CD8-positive, alpha-beta memory T cell (primary cell): Measurements from ENCODE around the gene TRIM44. TPM values are rescaled to one million over a fixed set of nuclear protein-coding genes. Genes with fewer than 3 reads are reported as not detected.
"Not testable (repeated sequence)": the region's sequence is repeated elsewhere in the genome, so short reads cannot be mapped to it uniquely, and the experiment has no call there.

ENCODE experiments used
- CTCF ChIA-PET: fragments of 350-600 bp; sonication (Branson Sonifier 250); formaldehyde crosslinking; loops from one replicate; lab custom pipeline; 2021; ENCODE audit warnings: antibody characterized with exemption; lab: Charles Lee
- POLR2A ChIA-PET: fragments of 350-600 bp; sonication (Branson Sonifier 250); formaldehyde crosslinking; loops from one replicate; lab custom pipeline; 2021; ENCODE audit warnings: antibody characterized with exemption; lab: Charles Lee
- DNase-seq, 5 donors: peaks; one replicate each; pipeline versions ENCODE4 v3.0.0 to v3.0.0-alpha.2; 2020 to 2022; ENCODE audit warnings: mixed read lengths in 1 of 5
- H3K27ac ChIP-seq: one replicate; pipeline ENCODE4 v1.7.0; 2013; ENCODE audit warnings: low read depth, mild to moderate bottlenecking, low read length, moderate library complexity
- H3K27me3 ChIP-seq: 2 replicates; pipeline ENCODE4 v1.7.0; 2013; ENCODE audit warnings: low read length, mild to moderate bottlenecking; ENCODE audit not compliant: insufficient read depth, poor library complexity, severe bottlenecking
- H3K36me3 ChIP-seq: 2 replicates; pipeline ENCODE4 v1.7.0; 2013; ENCODE audit warnings: mild to moderate bottlenecking, low read length, moderate library complexity; ENCODE audit not compliant: insufficient read depth
- H3K4me1 ChIP-seq: 2 replicates; pipeline ENCODE4 v1.7.0; 2013; ENCODE audit warnings: mild to moderate bottlenecking, low read length, moderate library complexity; ENCODE audit not compliant: insufficient read depth
- H3K4me3 ChIP-seq: 2 replicates; pipeline ENCODE4 v1.7.0; 2013; ENCODE audit warnings: mild to moderate bottlenecking, low read length
- H3K9me3 ChIP-seq: 2 replicates; pipeline ENCODE4 v1.7.0; 2013; ENCODE audit warnings: mild to moderate bottlenecking, low read length
- H3K27ac Mint-ChIP-seq, 8 donors: one replicate each; pipeline ENCODE4 v1.8.0; 2020 to 2021; ENCODE audit warnings: mixed read lengths in 8 of 8, mild to moderate bottlenecking in 6 of 8, inconsistent platforms in 3 of 8, moderate library complexity in 3 of 8
- H3K27me3 Mint-ChIP-seq, 2 donors: one replicate each; pipeline ENCODE4 v1.8.0; 2020 to 2021; ENCODE audit warnings: mixed read lengths in 2 of 2, mild to moderate bottlenecking in 1 of 2, moderate library complexity in 1 of 2
- H3K36me3 Mint-ChIP-seq, 3 donors: one replicate each; pipeline ENCODE4 v1.8.0; 2020 to 2021; ENCODE audit warnings: mixed read lengths in 3 of 3, inconsistent platforms in 1 of 3, mild to moderate bottlenecking in 1 of 3
- H3K4me1 Mint-ChIP-seq, 3 donors: one replicate each; pipeline ENCODE4 v1.8.0; 2020 to 2021; ENCODE audit warnings: mixed read lengths in 3 of 3, inconsistent platforms in 1 of 3, mild to moderate bottlenecking in 1 of 3
- H3K4me3 Mint-ChIP-seq, 7 donors: one replicate each; pipeline ENCODE4 v1.8.0; 2020 to 2021; ENCODE audit warnings: mixed read lengths in 7 of 7, mild to moderate bottlenecking in 6 of 7, moderate library complexity in 4 of 7, inconsistent platforms in 2 of 7
- H3K9me3 Mint-ChIP-seq, 5 donors: one replicate each; pipeline ENCODE4 v1.8.0; 2020 to 2022; ENCODE audit warnings: mixed read lengths in 5 of 5, mild to moderate bottlenecking in 3 of 5, moderate library complexity in 2 of 5, inconsistent platforms in 1 of 5
- polyA plus RNA-seq: library from polyadenylated mRNA; unstranded; fragments of 300-500 nt; fragmentation: Illumina TruSeq; gene quantifications from one replicate; pipeline ENCODE4 v1.2.3, GENCODE V29; 2021
- total RNA-seq, 2 experiments: library from RNA; stranded (reverse); gene quantifications; one replicate each; pipeline ENCODE4 v1.2.3, GENCODE V29; 2021

The TRIM44 gene
- total and polyA plus RNA-seq, 3 experiments from 2014 or later, result 36.8 to 40.4 (median 40.4) TPM

DNA sequence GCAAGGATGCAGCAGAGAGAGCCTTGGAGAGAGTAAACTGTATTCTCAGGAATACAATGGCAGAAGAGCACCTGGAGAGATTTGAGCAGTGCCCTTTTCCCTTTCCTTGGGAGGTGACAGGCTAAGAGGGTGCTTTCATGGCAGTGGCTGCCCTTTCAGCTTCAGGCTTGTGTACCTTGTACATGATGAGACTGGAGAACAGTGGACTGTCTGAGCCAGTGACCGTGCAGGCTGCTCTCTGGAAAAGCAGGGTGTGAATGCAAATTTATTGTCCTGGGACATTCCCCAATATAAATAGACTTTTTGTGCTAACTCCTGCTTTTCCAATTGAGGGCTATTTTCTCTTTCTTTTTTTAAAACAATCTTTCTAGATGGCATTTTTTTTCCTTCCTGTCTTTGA, 99.3 kb downstream of the TRIM44 start:
- Mint-ChIP-seq H3K9me3 (peaks cover 0 to 18% (median 6%) of the 10 kb centered on the region in 5 donors), H3K27me3 (no peaks in the 10 kb centered on the region), H3K36me3 (peaks cover 17 to 32% (median 19%) of the 10 kb centered on the region in 3 donors), H3K4me1 (peaks cover 44 to 84% (median 56%) of the 10 kb centered on the region in 3 donors), H3K27ac (peak overlapping the region in 2 of 8 donors; percentile 43), H3K4me3 (no peak overlapping the region)
- H3K4me3 ChIP-seq, result no peak overlapping the region
- POLR2A ChIA-PET, result no interaction called here
- DNase-seq, result no peak
- CTCF ChIA-PET, result interaction anchor here (1.3 kb wide), 1 partner anchor 60 kb away, joined by 4 read pairs; no protein-coding TSS in a partner anchor
- H3K36me3 ChIP-seq, result no peaks in the 10 kb centered on the region
- H3K27ac ChIP-seq, result no peak overlapping the region
- H3K27me3 ChIP-seq, result no peaks in the 10 kb centered on the region
- no peaks in the 10 kb centered on the region for H3K4me1 ChIP-seq
- no peaks in the 10 kb centered on the region for H3K9me3 ChIP-seq

GRCh38 chr11:35763301-35763700, 100.7 kb downstream of the TRIM44 start:
- Histone ChIP-seq H3K36me3 (no peaks in the 10 kb centered on the region), H3K27ac (no peak overlapping the region), H3K4me3 (no peak overlapping the region), H3K27me3 (no peaks in the 10 kb centered on the region), H3K4me1 (no peaks in the 10 kb centered on the region), H3K9me3 (no peaks in the 10 kb centered on the region)
- H3K36me3 Mint-ChIP-seq, result peaks cover 15 to 18% (median 15%) of the 10 kb centered on the region in 3 donors
- no peak for DNase-seq
- peak overlapping the region in 1 of 8 donors; percentile 56 for H3K27ac Mint-ChIP-seq
- H3K9me3 Mint-ChIP-seq, result peaks cover 0 to 7% (median 0%) of the 10 kb centered on the region in 5 donors
- POLR2A ChIA-PET, result no interaction called here
- no peak overlapping the region for H3K4me3 Mint-ChIP-seq
- CTCF ChIA-PET, result no interaction called here
- H3K27me3 Mint-ChIP-seq, result no peaks in the 10 kb centered on the region
- H3K4me1 Mint-ChIP-seq, result peaks cover 34 to 75% (median 46%) of the 10 kb centered on the region in 3 donors

GRCh38 chr11:35763765-35764164, 101.2 kb downstream of the TRIM44 start:
- ChIA-PET POLR2A (no interaction called here), CTCF (no interaction called here)
- H3K27me3 ChIP-seq, result no peaks in the 10 kb centered on the region
- peaks cover 0 to 4% (median 0%) of the 10 kb centered on the region in 5 donors for H3K9me3 Mint-ChIP-seq
- no peaks in the 10 kb centered on the region for H3K36me3 ChIP-seq
- no peak overlapping the region for H3K27ac Mint-ChIP-seq
- H3K27me3 Mint-ChIP-seq, result no peaks in the 10 kb centered on the region
- DNase-seq, result no peak
- H3K4me3 Mint-ChIP-seq, result peak overlapping the region in 1 of 7 donors; percentile 28
- H3K4me1 Mint-ChIP-seq, result peaks cover 33 to 70% (median 45%) of the 10 kb centered on the region in 3 donors
- no peak overlapping the region for H3K4me3 ChIP-seq
- H3K36me3 Mint-ChIP-seq, result peaks cover 14 to 15% (median 15%) of the 10 kb centered on the region in 3 donors
- no peaks in the 10 kb centered on the region for H3K9me3 ChIP-seq
- H3K27ac ChIP-seq, result no peak overlapping the region
- no peaks in the 10 kb centered on the region for H3K4me1 ChIP-seq

- Mint-ChIP-seq H3K27ac (no peak overlapping the region), H3K36me3 (peaks cover 13 to 18% (median 15%) of the 10 kb centered on the region in 3 donors), H3K4me1 (peaks cover 26 to 68% (median 45%) of the 10 kb centered on the region in 3 donors), H3K4me3 (no peak overlapping the region), H3K27me3 (no peaks in the 10 kb centered on the region), H3K9me3 (peaks cover 0 to 1% (median 0%) of the 10 kb centered on the region in 5 donors)
- H3K4me3 ChIP-seq, result no peak overlapping the region
- H3K27ac ChIP-seq, result no peak overlapping the region
- H3K27me3 ChIP-seq, result no peaks in the 10 kb centered on the region
- no peaks in the 10 kb centered on the region for H3K36me3 ChIP-seq
- no peaks in the 10 kb centered on the region for H3K9me3 ChIP-seq
- no peaks in the 10 kb centered on the region for H3K4me1 ChIP-seq
- POLR2A ChIA-PET, result no interaction called here
- CTCF ChIA-PET, result interaction anchor here (1.0 kb wide), 1 partner anchor 36 kb away, joined by 3 read pairs; no protein-coding TSS in a partner anchor
- DNase-seq, result no peak
Observed at GRCh38 chr11:35764417-35764816, 101.8 kb downstream of the TRIM44 start.

DNA sequence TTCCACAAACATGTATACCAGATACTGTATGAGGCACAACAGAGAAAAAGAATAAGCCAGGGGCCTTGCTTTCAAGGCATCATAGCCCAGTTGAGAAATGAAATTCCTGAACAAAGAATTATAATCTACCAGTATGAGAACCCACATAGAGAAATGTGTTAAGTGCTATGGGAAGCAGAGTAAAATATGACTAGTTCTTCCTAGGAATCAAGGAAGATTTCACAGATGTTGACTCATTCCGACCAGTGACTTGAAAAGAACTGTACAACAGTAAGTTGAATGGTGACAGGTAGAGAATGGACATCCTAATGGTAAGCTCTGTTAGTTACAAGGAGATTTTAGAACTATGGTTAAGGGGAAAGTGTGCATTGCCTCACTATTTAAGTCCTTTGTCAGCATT, 102.6 kb downstream of the TRIM44 start:
- H3K4me1 Mint-ChIP-seq, result peaks cover 21 to 61% (median 41%) of the 10 kb centered on the region in 3 donors
- H3K27me3 Mint-ChIP-seq, result no peaks in the 10 kb centered on the region
- CTCF ChIA-PET, result interaction anchor here (1.0 kb wide), 1 partner anchor 35 kb away, joined by 3 read pairs; no protein-coding TSS in a partner anchor
- no peak for DNase-seq
- Histone ChIP-seq H3K27me3 (no peaks in the 10 kb centered on the region), H3K36me3 (no peaks in the 10 kb centered on the region), H3K27ac (no peak overlapping the region), H3K4me3 (no peak overlapping the region), H3K9me3 (no peaks in the 10 kb centered on the region), H3K4me1 (no peaks in the 10 kb centered on the region)
- no peak overlapping the region for H3K27ac Mint-ChIP-seq
- peaks cover 15 to 19% (median 19%) of the 10 kb centered on the region in 3 donors for H3K36me3 Mint-ChIP-seq
- H3K4me3 Mint-ChIP-seq, result no peak overlapping the region
- peaks cover 0 to 4% (median 0%) of the 10 kb centered on the region in 5 donors for H3K9me3 Mint-ChIP-seq
- POLR2A ChIA-PET, result no interaction called here

GRCh38 chr11:35766651-35767050, 104.1 kb downstream of the TRIM44 start:
- peaks cover 12 to 56% (median 34%) of the 10 kb centered on the region in 3 donors for H3K4me1 Mint-ChIP-seq
- no peak overlapping the region for H3K4me3 Mint-ChIP-seq
- no peak for DNase-seq
- peaks cover 22 to 28% (median 24%) of the 10 kb centered on the region in 3 donors for H3K36me3 Mint-ChIP-seq
- POLR2A ChIA-PET, result interaction anchor here (0.5 kb wide), 1 partner anchor 743 kb away, joined by 3 read pairs; no protein-coding TSS in a partner anchor
- Histone ChIP-seq H3K4me1 (no peaks in the 10 kb centered on the region), H3K27me3 (no peaks in the 10 kb centered on the region), H3K36me3 (no peaks in the 10 kb centered on the region), H3K27ac (no peak overlapping the region), H3K4me3 (no peak overlapping the region), H3K9me3 (no peaks in the 10 kb centered on the region)
- H3K9me3 Mint-ChIP-seq, result peaks cover 0 to 9% (median 0%) of the 10 kb centered on the region in 5 donors
- no peak overlapping the region for H3K27ac Mint-ChIP-seq
- CTCF ChIA-PET, result no interaction called here
- no peaks in the 10 kb centered on the region for H3K27me3 Mint-ChIP-seq

- H3K27ac Mint-ChIP-seq, H3K27me3 ChIP-seq, H3K4me3 ChIP-seq, H3K4me1 ChIP-seq, H3K4me3 Mint-ChIP-seq, DNase-seq, POLR2A ChIA-PET, H3K36me3 ChIP-seq, H3K27me3 Mint-ChIP-seq, H3K27ac ChIP-seq, H3K9me3 ChIP-seq: not testable (repeated sequence)
- Mint-ChIP-seq H3K36me3 (peaks cover 19 to 53% (median 21%) of the 10 kb centered on the region in 3 donors), H3K9me3 (peaks cover 0 to 29% (median 8%) of the 10 kb centered on the region in 5 donors), H3K4me1 (peaks cover 7 to 35% (median 31%) of the 10 kb centered on the region in 3 donors)
- CTCF ChIA-PET, result interaction anchor here (1.0 kb wide), 1 partner anchor 17 kb away, joined by 3 read pairs; no protein-coding TSS in a partner anchor
Observed at GRCh38 chr11:35770425-35770824, 107.8 kb downstream of the TRIM44 start.

- H3K36me3 ChIP-seq, result no peaks in the 10 kb centered on the region
- H3K4me1 Mint-ChIP-seq, result peaks cover 7 to 37% (median 36%) of the 10 kb centered on the region in 3 donors
- no peaks in the 10 kb centered on the region for H3K9me3 ChIP-seq
- no peaks in the 10 kb centered on the region for H3K4me1 ChIP-seq
- peaks cover 17 to 65% (median 18%) of the 10 kb centered on the region in 3 donors for H3K36me3 Mint-ChIP-seq
- peaks cover 0 to 1% of the 10 kb centered on the region in 2 donors for H3K27me3 Mint-ChIP-seq
- H3K4me3 ChIP-seq, result no peak overlapping the region
- peaks cover 0 to 38% (median 14%) of the 10 kb centered on the region in 5 donors for H3K9me3 Mint-ChIP-seq
- no peaks in the 10 kb centered on the region for H3K27me3 ChIP-seq
- no peak overlapping the region for H3K4me3 Mint-ChIP-seq
- POLR2A ChIA-PET, result no interaction called here
- H3K27ac Mint-ChIP-seq, result no peak overlapping the region
- no peak for DNase-seq
- CTCF ChIA-PET, result no interaction called here
- H3K27ac ChIP-seq, result no peak overlapping the region
Observed at GRCh38 chr11:35771722-35772121, 109.1 kb downstream of the TRIM44 start.
